Activated CD8-positive, alpha-beta memory T cell treated with anti-CD3 and anti-CD28 coated beads, Interleukin-2, amount 50 U/mL, for 1 hour (primary cell): ENCODE results near the gene GEN1.

Experiments
- DNase-seq: peaks from one replicate; pipeline ENCODE4 v3.0.0-alpha.2; 2020; ENCODE audit errors: extremely low read depth

The GEN1 gene

GRCh38 chr2:17754773-17755425 is 961 bp downstream of the GEN1 start:
- no peak for DNase-seq

DNA sequence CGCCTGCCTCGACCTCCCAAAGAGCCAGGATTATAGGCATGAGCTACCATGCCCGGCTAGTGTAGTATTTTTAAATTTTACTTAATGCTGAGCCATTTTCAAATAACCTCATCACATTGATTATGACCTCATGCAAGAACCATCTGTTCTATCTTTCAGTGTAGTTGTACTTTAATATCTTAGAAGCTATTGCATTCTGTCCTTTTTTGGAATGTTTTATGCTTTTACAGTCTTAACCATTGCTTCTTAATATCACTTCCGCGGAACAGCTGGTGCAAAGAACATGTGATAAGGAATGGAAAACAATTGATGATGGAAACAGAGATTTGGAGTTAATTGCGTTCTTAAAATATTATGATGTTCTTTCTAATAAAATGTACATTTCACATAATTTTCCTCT is 2.7 kb downstream of the GEN1 start:
- DNase-seq = no peak

DNA sequence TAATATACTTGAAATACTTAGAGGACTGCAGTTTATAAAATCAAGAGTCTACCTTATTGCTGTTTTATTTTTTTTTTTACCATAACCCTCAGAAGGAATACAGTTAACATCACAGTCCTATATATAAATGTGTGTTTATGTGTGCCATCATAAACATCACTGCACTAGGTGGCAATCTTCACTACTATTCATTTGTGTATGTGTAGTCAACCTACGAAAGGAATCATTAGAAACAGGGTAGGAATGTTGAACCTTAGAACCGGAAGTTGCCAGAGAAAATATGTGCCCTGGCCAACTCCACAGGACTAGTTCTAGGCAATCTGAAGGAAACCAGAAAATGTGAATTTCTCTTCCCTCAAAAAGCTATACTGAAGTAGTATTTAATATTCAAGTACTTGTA is 3.4 kb downstream of the GEN1 start:
- DNase-seq = no peak

GRCh38 chr2:17758118-17758517 is 4.2 kb downstream of the GEN1 start:
- no peak for DNase-seq

- no peak for DNase-seq
These were observed 5.9 kb downstream of the GEN1 start for GRCh38 chr2:17759805-17760204.

- no peak for DNase-seq
These were observed 8.5 kb downstream of the GEN1 start for GRCh38 chr2:17762451-17762850.

- DNase-seq = no peak
These were observed 9.8 kb downstream of the GEN1 start for GRCh38 chr2:17763641-17764333.

GRCh38 chr2:17765398-17765797 is 11.5 kb downstream of the GEN1 start:
- no peak for DNase-seq

DNA sequence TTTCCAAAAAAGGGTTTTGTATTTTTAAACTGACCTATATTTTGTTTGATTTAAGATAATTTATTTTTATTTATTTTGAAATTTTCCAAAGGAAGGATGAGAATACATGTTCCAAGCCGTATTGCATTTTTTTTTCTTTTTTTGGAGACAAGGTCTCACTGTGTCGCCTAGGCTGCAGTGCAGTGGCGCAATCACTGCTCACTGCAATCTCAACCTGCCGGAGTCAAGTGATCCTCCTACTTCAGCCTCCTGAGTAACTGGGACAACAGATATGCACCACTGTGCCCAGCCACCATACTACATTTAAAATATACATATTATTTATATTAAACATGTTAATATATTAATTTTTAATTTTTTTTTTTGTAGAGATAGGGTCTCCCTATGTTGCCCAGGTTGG is 15.0 kb downstream of the GEN1 start:
- no peak for DNase-seq

DNA sequence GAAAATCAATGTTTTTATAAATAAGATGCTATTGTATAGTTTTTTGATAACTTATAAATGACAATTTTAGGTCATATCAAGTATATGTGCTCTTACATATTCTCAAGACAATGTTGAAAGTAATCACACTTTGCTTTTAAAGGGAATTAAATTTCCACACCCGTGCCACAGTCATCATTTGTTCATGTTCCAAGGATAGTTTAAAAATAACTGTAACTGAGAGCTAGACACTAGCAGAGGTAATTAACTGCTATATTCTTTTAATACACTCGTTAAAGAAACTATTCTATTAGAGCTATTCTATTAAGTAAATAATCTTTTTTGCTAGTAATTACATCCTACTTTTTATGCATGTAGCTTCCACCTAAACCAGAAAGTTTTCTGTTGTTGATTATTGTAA is 18.0 kb downstream of the GEN1 start:
- DNase-seq = no peak

- DNase-seq = no peak
These were observed 18.6 kb downstream of the GEN1 start for GRCh38 chr2:17772532-17772931.

DNA sequence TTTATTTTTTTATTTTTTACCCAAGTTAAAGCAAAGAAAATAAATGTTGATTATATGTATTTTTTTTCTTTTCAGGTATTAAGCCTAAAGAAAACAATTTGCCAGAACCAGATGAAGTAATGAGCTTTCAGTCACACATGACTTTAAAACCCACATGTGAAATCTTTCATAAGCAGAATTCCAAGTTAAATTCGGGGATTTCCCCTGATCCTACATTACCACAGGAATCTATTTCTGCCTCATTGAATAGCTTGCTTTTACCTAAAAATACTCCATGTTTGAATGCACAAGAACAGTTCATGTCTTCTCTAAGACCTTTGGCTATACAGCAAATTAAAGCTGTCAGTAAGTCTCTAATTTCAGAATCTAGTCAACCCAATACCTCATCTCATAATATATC is 26.6 kb downstream of the GEN1 start:
- no peak for DNase-seq

- no peak for DNase-seq
These were observed 27.5 kb downstream of the GEN1 start for GRCh38 chr2:17781482-17781881.

DNA sequence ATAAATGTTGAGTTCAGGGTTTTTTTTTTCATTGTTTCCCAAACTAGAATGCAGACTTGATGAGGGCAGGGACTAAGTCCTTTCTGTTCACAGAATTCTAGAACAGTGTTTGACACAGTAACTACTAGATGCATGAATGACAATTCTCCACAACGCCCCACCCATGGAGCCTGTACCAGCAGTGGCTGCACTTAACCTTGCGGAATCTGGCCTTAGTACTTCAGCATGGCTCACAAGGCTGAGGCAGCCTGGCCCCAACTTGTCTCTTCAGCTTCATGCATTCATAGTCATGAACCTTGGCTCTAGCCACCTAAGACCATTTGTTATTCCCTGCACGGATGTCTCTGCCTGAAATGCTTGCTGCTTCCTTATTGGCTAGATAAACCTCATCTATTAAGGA is 32.8 kb downstream of the GEN1 start:
- no peak for DNase-seq

- DNase-seq = no peak
These were observed 34.8 kb downstream of the GEN1 start for GRCh38 chr2:17788773-17789172.

- no peak for DNase-seq
These were observed 36.6 kb downstream of the GEN1 start for GRCh38 chr2:17790536-17790935.

DNA sequence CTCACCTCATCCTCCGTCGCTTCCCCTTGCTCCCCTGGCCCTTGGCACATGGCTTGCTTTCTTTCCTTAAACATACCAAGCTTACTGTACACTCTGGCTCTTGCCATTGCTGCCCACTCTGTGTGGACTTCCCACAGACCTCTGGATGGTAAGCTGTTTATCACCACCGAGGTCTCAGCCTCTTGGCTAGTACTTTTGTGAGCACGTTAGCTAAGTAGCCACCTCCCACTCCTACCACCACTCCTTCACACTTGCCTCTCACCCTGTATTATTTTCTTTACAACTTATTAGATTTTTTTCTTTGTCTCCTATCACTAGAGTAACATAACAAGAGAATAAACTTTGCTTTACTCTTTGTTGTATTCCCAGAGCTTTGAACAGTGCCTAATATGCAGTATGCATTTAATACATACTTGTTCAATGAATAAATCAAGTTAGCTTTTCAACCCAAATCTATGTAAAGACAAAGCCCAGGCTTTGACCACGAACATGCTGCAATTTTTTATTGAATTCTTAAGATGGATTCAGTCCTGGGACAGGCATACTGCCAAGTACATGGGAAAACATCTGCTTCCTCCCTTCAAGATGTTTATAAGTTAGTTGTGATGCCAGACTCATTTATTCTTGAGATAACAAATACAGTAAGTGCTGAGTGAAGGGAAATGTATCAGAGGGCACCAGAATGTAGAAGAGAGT is 37.3 kb downstream of the GEN1 start:
- no peak for DNase-seq

- no peak for DNase-seq
These were observed 37.8 kb downstream of the GEN1 start for GRCh38 chr2:17791817-17792130.

GRCh38 chr2:17792515-17792914 is 38.6 kb downstream of the GEN1 start:
- DNase-seq = no peak

DNA sequence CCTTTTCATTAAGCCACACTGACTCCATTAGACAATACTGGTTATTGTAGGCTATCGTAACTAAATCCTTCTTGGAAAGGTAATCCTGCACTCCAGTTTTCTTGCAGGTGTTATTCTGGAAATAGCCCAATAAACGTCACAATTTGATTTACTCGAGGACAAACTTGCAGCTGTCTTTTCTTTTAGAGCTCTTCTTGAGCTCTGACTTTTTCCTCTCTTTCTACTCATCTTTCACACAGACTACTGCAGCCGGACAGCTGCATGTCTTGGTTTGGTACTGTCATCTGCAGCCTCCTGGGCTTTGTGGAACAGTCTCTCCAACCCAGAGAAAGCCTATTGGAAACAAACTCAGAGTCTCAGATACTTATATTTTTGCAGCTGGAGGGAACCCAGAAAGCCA is 39.4 kb downstream of the GEN1 start:
- DNase-seq = no peak

GRCh38 chr2:17793803-17794354 is 39.9 kb downstream of the GEN1 start:
- DNase-seq = no peak

- DNase-seq = no peak
These were observed 41.4 kb downstream of the GEN1 start for GRCh38 chr2:17795309-17795708.

DNA sequence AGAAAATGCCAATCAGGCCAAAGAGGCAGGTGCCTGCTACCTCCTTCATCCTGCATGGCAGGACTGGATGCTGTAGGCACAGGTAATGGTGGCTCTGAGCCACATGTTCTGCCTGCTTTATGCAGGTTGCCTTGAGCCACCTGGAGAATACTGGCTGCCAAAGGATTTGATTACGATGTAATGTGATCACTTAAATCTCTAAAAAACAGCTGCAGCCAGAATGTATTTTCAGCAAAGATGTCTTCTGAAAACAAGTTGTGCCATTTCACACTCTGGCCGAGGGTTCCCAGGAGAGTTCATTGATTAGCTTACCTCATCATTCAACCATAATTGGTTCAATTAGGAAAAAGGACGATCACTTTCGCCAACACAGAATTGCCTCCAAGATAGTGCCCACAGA is 44.4 kb downstream of the GEN1 start:
- DNase-seq = no peak
